K562 (cell line): ENCODE measurements around the gene CPPED1. TPM values are rescaled to one million over a fixed set of nuclear protein-coding genes. Genes with fewer than 3 reads are reported as not detected.
A peak's percentile ranks its signal among the peaks of the same experiment; 100 is the strongest.

Experiments
- ATAC-seq: fragments of 200-7000 bp; cut with Tn5 transposase; 3 replicates; pipeline ENCODE4 v1.9.1; 2020; ENCODE audit warnings: moderate library complexity
- BruUV-seq: library from RNA; stranded (reverse); fragments of 400-500 nt; replicated peaks from 2 replicates; lab custom pipeline; 2021; lab: Mats Ljungman, UMichigan
- CTCF ChIA-PET: fragments of 300-600 bp; formaldehyde crosslinking; extraction: SDS; loops from one replicate; lab custom pipeline; 2021; ENCODE audit warnings: low intra/inter-chr PET ratio; lab: Yijun Ruan, JAX
- POLR2A ChIA-PET: fragments of 300-600, 350-650 bp; sonication (Branson Sonifier 250); formaldehyde crosslinking; extraction: SDS; loops from one replicate; lab custom pipeline; 2021; ENCODE audit warnings: antibody characterized with exemption, inconsistent platforms; lab: Yijun Ruan, JAX
- DNase-seq, 4 experiments: peaks; one replicate each; pipeline versions ENCODE4 v3.0.0 to v3.0.0-alpha.2; 2011 to 2018; ENCODE audit warnings: low spot score in 3 of 4, mixed read lengths in 3 of 4; ENCODE audit errors: extremely low read depth in 1 of 4
- FAIRE-seq: peaks from 2 replicates; lab custom pipeline; 2011; peaks lifted over from hg19 to GRCh38; lab: Jason Lieb, UNC
- H2AFZ ChIP-seq: 2 replicates; pipeline ENCODE4 v1.6.0; 2011; ENCODE audit warnings: low read depth, low read length, control low read depth, inconsistent platforms
- H3K27ac ChIP-seq: fragments of 200-600 bp; 3 replicates; pipeline ENCODE4 v1.8.0; 2011; ENCODE audit warnings: low read depth, mild to moderate bottlenecking, control low read depth, inconsistent platforms, low read length, moderate library complexity, mixed read lengths; ENCODE audit errors: extremely low read depth
- H3K27me3 ChIP-seq, 2 experiments: fragments of 300-600 bp in 1 of 2; 2 replicates in 1 of 2; 3 replicates in 1 of 2; pipeline versions ENCODE4 v1.6.0 to v1.8.0; 2011; ENCODE audit warnings: inconsistent platforms in 2 of 2, low read length in 2 of 2, mild to moderate bottlenecking in 1 of 2, mixed read lengths in 1 of 2, moderate library complexity in 1 of 2; ENCODE audit not compliant: control insufficient read depth in 2 of 2, insufficient read depth in 2 of 2
- H3K36me3 ChIP-seq: fragments of 300-600 bp; 3 replicates; pipeline ENCODE4 v1.8.0; 2011; ENCODE audit warnings: mild to moderate bottlenecking, low read length, inconsistent platforms; ENCODE audit not compliant: control insufficient read depth, insufficient read depth
- H3K4me1 ChIP-seq, 2 experiments: fragments of 200-600 bp in 1 of 2; replicated peaks in 1 of 2; 2 replicates in 1 of 2; 3 replicates in 1 of 2; pipeline versions ENCODE4 v1.5.1 to v1.8.0; 2011; ENCODE audit warnings: inconsistent platforms in 2 of 2, low read length in 2 of 2, mild to moderate bottlenecking in 1 of 2, mixed read lengths in 1 of 2, moderate library complexity in 1 of 2; ENCODE audit not compliant: control insufficient read depth in 2 of 2, insufficient read depth in 2 of 2
- H3K4me2 ChIP-seq: 2 replicates; pipeline ENCODE4 v1.6.1; 2011; ENCODE audit warnings: low read length, control low read depth, inconsistent platforms, mixed read lengths; ENCODE audit not compliant: insufficient read depth
- H3K4me3 ChIP-seq: fragments of 200-600 bp; sonication (generic), shearing (Covaris generic); 2 replicates; pipeline ENCODE4 v1.5.1; 2016; ENCODE audit warnings: control low read depth, inconsistent platforms
- H3K79me2 ChIP-seq: fragments of 200-600 bp; 3 replicates; pipeline ENCODE4 v1.8.0; 2011; ENCODE audit warnings: low read length, inconsistent platforms; ENCODE audit not compliant: control insufficient read depth, insufficient read depth
- H3K9ac ChIP-seq, 2 experiments: 2 replicates each; pipeline versions ENCODE4 v1.6.0 to v1.6.1; 2011; ENCODE audit warnings: low read depth in 2 of 2, low read length in 2 of 2, control low read depth in 1 of 2, inconsistent platforms in 1 of 2, mild to moderate bottlenecking in 1 of 2, mixed read lengths in 1 of 2; ENCODE audit not compliant: insufficient read depth in 1 of 2
- H3K9me1 ChIP-seq: one replicate; pipeline ENCODE4 v1.6.0; 2011; ENCODE audit warnings: inconsistent platforms, mild to moderate bottlenecking, low read length, moderate library complexity; ENCODE audit not compliant: control insufficient read depth, insufficient read depth
- H3K9me3 ChIP-seq: replicated peaks from 2 replicates; pipeline ENCODE4 v1.5.1; 2011; ENCODE audit warnings: low read depth, low read length, inconsistent platforms; ENCODE audit not compliant: control insufficient read depth, insufficient read depth
- H4K20me1 ChIP-seq: replicated peaks from 2 replicates; pipeline ENCODE4 v1.6.1; 2011; ENCODE audit warnings: low read length, inconsistent platforms, mixed read lengths; ENCODE audit not compliant: control insufficient read depth, insufficient read depth
- CHAMP1 ChIP-seq: fragments of 450-650 bp; IDR thresholded peaks from 2 replicates; pipeline ENCODE4 v1.6.1; 2016; ENCODE audit warnings: mild to moderate bottlenecking
- ZNF589 ChIP-seq: fragments of 200-800 bp; sonication (Bioruptor generic); IDR thresholded peaks from 2 replicates; pipeline ENCODE4 v1.6.1; 2016; ENCODE audit warnings: low read depth, missing genetic modification characterization, missing compliant biosample characterization
- ZNF780A ChIP-seq: fragments of 250-450 bp; sonication (Bioruptor Pico); IDR thresholded peaks from 2 replicates; pipeline ENCODE4 v1.5.0; 2021; ENCODE audit warnings: mild to moderate bottlenecking
- WGBS: fragments of 100-300 bp; shearing (Covaris generic); methylation state at CpG from one replicate; pipeline ENCODE4 v1.1.6; 2016; ENCODE audit warnings: low coverage, mixed read lengths; ENCODE audit not compliant: insufficient coverage; ENCODE audit errors: missing lambda C conversion rate; 5-methylcytosine and 5-hydroxymethylcytosine counted together
- in situ Hi-C: fragments of 300-500 bp; cut with MboI; formaldehyde crosslinking; loops from 4 replicates; pipeline ENCODE4 v1.15.0; 2018; ENCODE audit warnings: inconsistent platforms, mixed read lengths
- intact Hi-C: fragments of 100-400 bp; cut with micrococcal nuclease; formaldehyde crosslinking; loops from 2 replicates; pipeline ENCODE4 v1.14.2; 2022
- polyA plus RNA-seq, 8 experiments: library from polyadenylated mRNA; depleted of rRNA in 4 of 8; stranded (reverse) in 5 of 8; unstranded in 3 of 8; fragments of >200 nt; fragmentation: Nextera tagmentation in 2 of 8; fragmentation: Illumina TruSeq in 1 of 8; extraction: Ambion mirVana in 2 of 8; extraction: Trizol in 1 of 8; gene quantifications; 2 replicates each; pipeline versions ENCODE4 v1.2.1 to v1.2.3, GENCODE V29; 2011 to 2014; ENCODE audit warnings: inconsistent platforms in 1 of 8, missing spikeins in 1 of 8
- total RNA-seq, 7 experiments: library from RNA; depleted of rRNA in 6 of 7; stranded (reverse); fragments of >200 nt in 6 of 7; fragmentation: Illumina TruSeq in 2 of 7; extraction: Trizol in 2 of 7; gene quantifications; 2 replicates each; pipeline versions ENCODE4 v1.2.1 to v1.2.3, GENCODE V29; 2011 to 2021; ENCODE audit warnings: low replicate concordance in 1 of 7

CPPED1 gene
- total and polyA plus RNA-seq, 9 of the 15 experiments (the other 6 are each of a cell fraction or from before 2014, with no cell fraction given): 7.5 to 25.7 (median 16.9) TPM

- peak; percentile 66; the same call in 1 of the 2 replicates for TF ChIP-seq CHAMP1
Observed at GRCh38 chr16:12819126-12820117, 15.7 kb upstream of the CPPED1 start (continued).

GRCh38 chr16:12818326-12818725, 14.6 kb upstream of the CPPED1 start:
- H3K27ac ChIP-seq: no peak overlapping the region
- intact Hi-C loops: loop anchor here (5.0 kb wide), 1 partner anchor 361 kb away; no protein-coding TSS in a partner anchor
- in situ Hi-C loops: no loop called here
- H3K4me3 ChIP-seq: no peak overlapping the region
- H3K36me3 ChIP-seq: no peaks in the 10 kb centered on the region
- FAIRE-seq: no peak
- H3K9ac ChIP-seq: no peak overlapping the region
- ChIA-PET POLR2A (interaction anchor here (1.1 kb wide), 1 partner anchor 245 kb away, joined by 4 read pairs; no protein-coding TSS in a partner anchor), CTCF (interaction anchor here (0.7 to 2.5 kb wide), 2 partner anchors 245 to 477 kb away, joined by 3 to 17 read pairs; no protein-coding TSS in a partner anchor)
- no peak for ATAC-seq
- no TSS peak for BruUV-seq
- H4K20me1 ChIP-seq: no peaks in the 10 kb centered on the region
- no peaks in the 10 kb centered on the region for H3K9me3 ChIP-seq
- H3K4me1 ChIP-seq: no peaks in the 10 kb centered on the region; a peak in 1 of 5 replicates
- no peak for DNase-seq
- TF ChIP-seq ZNF780A (no peak), ZNF589 (CRISPR knock-in tag) (0 out of 2 replicates have a peak, but pooled peaks have one; percentile 39)
- no peak overlapping the region for H3K4me2 ChIP-seq
- peaks cover 3% of the 10 kb centered on the region in 2 experiments; a peak in 2 of 5 replicates for H3K27me3 ChIP-seq
- H2AFZ ChIP-seq: no peak overlapping the region
- WGBS: 36% methylated on average over 4 of the region's 4 CpGs
- H3K9me1 ChIP-seq: no peaks in the 10 kb centered on the region
- H3K79me2 ChIP-seq: no peaks in the 10 kb centered on the region
